ENCODE data around the gene AGPAT2. TPM values are rescaled to one million over a fixed set of nuclear protein-coding genes. Genes with fewer than 3 reads are reported as not detected.

Gene AGPAT2
- total and polyA plus RNA-seq, 2 of the 4 experiments (the other 2 are of a cell fraction) = 16.1 to 39.5 TPM

GRCh38 chr9:136674786-136675349, 12.4 kb downstream of the AGPAT2 start:
- no peak overlapping the region for H3K9ac ChIP-seq (ENCODE audit: low read depth, low read length)
- WGBS, 2 experiments (ENCODE audit: extremely low coverage in 2 of 2, insufficient read length in 1 of 2) = 63% methylated on average over 6 of the region's 11 CpGs; no CpG with 5 or more reads in 1 of the 2 experiments
- TF ChIP-seq MXI1 (IDR thresholded peaks at IDR 0.05; ENCODE audit: borderline replicate concordance, low read depth, low read length) (no peak), BHLHE40 (IDR thresholded peaks at IDR 0.05; ENCODE audit: low read depth, low read length) (no peak), CEBPB (IDR thresholded peaks at IDR 0.05; ENCODE audit: low read depth, low read length) (no peak), RAD21 (IDR thresholded peaks at IDR 0.05; ENCODE audit: low read length) (no peak), CTCF (conservative IDR thresholded peaks at IDR 0.05; ENCODE audit: low read depth, low read length) (no peak), NFE2L2 (IDR thresholded peaks at IDR 0.05; ENCODE audit: low read depth, low read length) (no peak), ELK1 (IDR thresholded peaks at IDR 0.05; ENCODE audit: borderline replicate concordance, low read depth, low read length) (no peak), FOS (IDR thresholded peaks at IDR 0.05; ENCODE audit: low read depth, low read length) (no peak), RFX5 (IDR thresholded peaks at IDR 0.05; ENCODE audit: low read depth, low read length) (no peak), MAFK (IDR thresholded peaks at IDR 0.05; ENCODE audit: low read depth, low read length) (no peak), RCOR1 (IDR thresholded peaks at IDR 0.05; ENCODE audit: insufficient replicate concordance, low read length) (no peak), CHD1 (IDR thresholded peaks at IDR 0.05; ENCODE audit: low read depth, low read length) (no peak), POLR2A (IDR thresholded peaks at IDR 0.05; ENCODE audit: low read depth, low read length) (no peak), MAZ (IDR thresholded peaks at IDR 0.05; ENCODE audit: borderline replicate concordance, low read depth, low read length) (no peak), SMC3 (IDR thresholded peaks at IDR 0.05; ENCODE audit: low read depth, low read length) (no peak)
- H2BK15ac ChIP-seq (ENCODE audit: low read depth, low read length) = no peak overlapping the region
- intact Hi-C loops (cut with micrococcal nuclease) = no loop called here
- H3K4me2 ChIP-seq (ENCODE audit: low read depth, low read length) = no peak overlapping the region
- H3K18ac ChIP-seq (ENCODE audit: low read depth, low read length) = no peak overlapping the region
- H3K56ac ChIP-seq (ENCODE audit: extremely low read depth, insufficient read depth, low read length) = no peak overlapping the region
- ATAC-seq (ENCODE audit: low read depth) = no peak
- H3K23ac ChIP-seq (ENCODE audit: low read depth, low read length) = no peak overlapping the region
- H3K27me3 ChIP-seq (ENCODE audit: control insufficient read depth, insufficient read depth, low read length) = no peaks in the 10 kb centered on the region
- H2BK5ac ChIP-seq (ENCODE audit: low read depth, low read length, poor library complexity, severe bottlenecking) = no peak overlapping the region
- H3K9me3 ChIP-seq (ENCODE audit: control insufficient read depth, insufficient read depth, low read length) = no peaks in the 10 kb centered on the region
- H4K91ac ChIP-seq (ENCODE audit: insufficient read depth, low read depth, low read length) = no peak overlapping the region
- H2BK20ac ChIP-seq (ENCODE audit: low read depth, low read length) = no peak overlapping the region
- H3K36me3 ChIP-seq (ENCODE audit: control insufficient read depth, insufficient read depth, low read length) = peaks cover 18% of the 10 kb centered on the region; the same call in 1 of the 2 replicates
- no peaks in the 10 kb centered on the region for H3K4me1 ChIP-seq (ENCODE audit: control insufficient read depth, insufficient read depth, low read length)
- H3K4me3 ChIP-seq (ENCODE audit: insufficient read depth, low read depth, low read length) = no peak overlapping the region
- dilution Hi-C loops (cut with HindIII; ENCODE audit: low sequenced_read_pairs, unreplicated experiment) = no loop called here
- no peak overlapping the region for H3K4ac ChIP-seq (ENCODE audit: low read depth, low read length)
- H2AK9ac ChIP-seq (replicated peaks; ENCODE audit: low read depth, low read length, poor library complexity) = no peak overlapping the region
- H4K20me1 ChIP-seq (ENCODE audit: insufficient read depth, low read length) = no peaks in the 10 kb centered on the region; the same call in none of the 2 replicates
- H2AFZ ChIP-seq (replicated peaks; ENCODE audit: low read length, poor library complexity) = no peak overlapping the region
- H2AK5ac ChIP-seq (ENCODE audit: low read depth, low read length) = no peak overlapping the region
- H3K79me1 ChIP-seq (ENCODE audit: low read depth in 1 of 2, low read length in 2 of 2) = 0 out of 4 replicates have a peak, but pooled peaks cover 0 to 7% of the 10 kb centered on the region in 2 experiments
- no peak overlapping the region for H3K27ac ChIP-seq (ENCODE audit: insufficient read depth, low read length)
- BruUV-seq (replicated peaks) = no TSS peak
- ChIA-PET POLR2A (ENCODE audit: unreplicated experiment) (no interaction called here), CTCF (no interaction called here)
- DNase-seq = no peak
- H4K5ac ChIP-seq (ENCODE audit: low read depth, low read length) = no peak overlapping the region
- H2BK120ac ChIP-seq (ENCODE audit: low read depth, low read length) = no peak overlapping the region
- no peak overlapping the region for H3K14ac ChIP-seq (replicated peaks; ENCODE audit: low read depth, low read length)
- no peaks in the 10 kb centered on the region for H3K9me1 ChIP-seq (ENCODE audit: insufficient read depth, low read length)
- H4K8ac ChIP-seq (ENCODE audit: low read depth in 2 of 2, low read length in 2 of 2) = no peak overlapping the region
- in situ Hi-C loops (cut with MboI; ENCODE audit: low sequenced_read_pairs) = no loop called here

Data from IMR-90 (cell line).